Islet of Langerhans (tissue), 1 donor: Measurements from ENCODE around the gene MYH16.
"Not testable (repeated sequence)": the region's sequence is repeated elsewhere in the genome, so short reads cannot be mapped to it uniquely, and the experiment has no call there.

Experiments
- FAIRE-seq: peaks from one replicate; lab custom pipeline; 2011; peaks lifted over from hg19 to GRCh38; lab: Jason Lieb, UNC

Gene MYH16

GRCh38 chr7:99272476-99273045, at the start of gene MYH16:
TSS of gene MYH16 (plus strand) at chr7:99272839.
- no peak for FAIRE-seq

GRCh38 chr7:99224263-99224898, 48.3 kb upstream of the MYH16 start:
- not testable (repeated sequence) for FAIRE-seq

- FAIRE-seq = no peak
Observed at GRCh38 chr7:99224899-99225265, 47.8 kb upstream of the MYH16 start.

GRCh38 chr7:99229234-99229633, 43.4 kb upstream of the MYH16 start:
- no peak for FAIRE-seq

GRCh38 chr7:99232082-99232770, 40.4 kb upstream of the MYH16 start:
- FAIRE-seq = no peak

- FAIRE-seq = not testable (repeated sequence)
Observed at GRCh38 chr7:99232955-99233354, 39.7 kb upstream of the MYH16 start.

GRCh38 chr7:99234185-99234584, 38.5 kb upstream of the MYH16 start:
- no peak for FAIRE-seq

- FAIRE-seq = no peak
Observed at GRCh38 chr7:99235925-99236324, 36.7 kb upstream of the MYH16 start.

- not testable (repeated sequence) for FAIRE-seq
Observed at GRCh38 chr7:99237876-99238275, 34.8 kb upstream of the MYH16 start.

- FAIRE-seq = no peak
Observed at GRCh38 chr7:99238558-99239341, 33.9 kb upstream of the MYH16 start.

- FAIRE-seq = no peak
Observed at GRCh38 chr7:99242682-99243081, 30.0 kb upstream of the MYH16 start.

GRCh38 chr7:99243751-99244337, 28.8 kb upstream of the MYH16 start:
- no peak for FAIRE-seq

- FAIRE-seq = no peak
Observed at GRCh38 chr7:99244939-99245338, 27.7 kb upstream of the MYH16 start.

GRCh38 chr7:99248391-99249095, 24.1 kb upstream of the MYH16 start:
- no peak for FAIRE-seq

- FAIRE-seq = no peak
Observed at GRCh38 chr7:99249985-99250575, 22.6 kb upstream of the MYH16 start.

GRCh38 chr7:99252166-99252895, 20.3 kb upstream of the MYH16 start:
- FAIRE-seq = no peak

- no peak for FAIRE-seq
Observed at GRCh38 chr7:99253369-99253768, 19.3 kb upstream of the MYH16 start.

GRCh38 chr7:99254390-99254789, 18.2 kb upstream of the MYH16 start:
- no peak for FAIRE-seq

GRCh38 chr7:99255463-99255862, 17.2 kb upstream of the MYH16 start:
- no peak for FAIRE-seq

- no peak for FAIRE-seq
Observed at GRCh38 chr7:99257065-99257464, 15.6 kb upstream of the MYH16 start.

GRCh38 chr7:99257675-99258074, 15.0 kb upstream of the MYH16 start:
- FAIRE-seq = no peak
